Pancreas (tissue), 10 donors: ENCODE data around the gene UBE2K. TPM values are rescaled to one million over a fixed set of nuclear protein-coding genes. Genes with fewer than 3 reads are reported as not detected.

ENCODE experiments used
- ATAC-seq, 4 donors: fragments of 200-7000 bp; cut with Tn5 transposase; one replicate each; pipeline versions ENCODE4 v1.8.0 to v1.9.1; 2020; ENCODE audit warnings: mild to moderate bottlenecking in 4 of 4, moderate library complexity in 4 of 4
- DNase-seq, 6 donors: peaks; one replicate each; pipeline ENCODE4 v3.0.0-alpha.2; 2020
- FAIRE-seq: peaks from 2 replicates; lab custom pipeline; 2012; peaks lifted over from hg19 to GRCh38; lab: Jason Lieb, UNC
- H3K27ac ChIP-seq, 4 donors: fragments of 200-600 bp; sonication (generic); 1 replicate in 3 of 4; 2 replicates in 1 of 4; pipeline versions ENCODE4 v1.5.0 to v1.8.0; 2020
- H3K27me3 ChIP-seq, 4 donors: fragments of 200-600 bp; one replicate each; pipeline ENCODE4 v1.8.0; 2021
- H3K36me3 ChIP-seq, 3 donors: fragments of 200-600 bp; sonication (generic) in 1 of 3; one replicate each; pipeline versions ENCODE4 v1.5.0 to v1.8.0; 2020 to 2021
- H3K4me1 ChIP-seq, 3 donors: fragments of 200-600 bp; one replicate each; pipeline ENCODE4 v1.8.0; 2021
- H3K4me3 ChIP-seq, 4 donors: fragments of 200-600 bp; sonication (generic) in 2 of 4; one replicate each; pipeline versions ENCODE4 v1.5.0 to v1.8.0; 2020 to 2021
- H3K9me3 ChIP-seq, 4 donors: fragments of 200-600 bp; one replicate each; pipeline ENCODE4 v1.8.0; 2021
- WGBS, 2 donors: extraction: QIAGEN DNeasy Blood & Tissue Kit; methylation state at CpG; one replicate each; pipeline ENCODE4 v1.1.7; 2013; 5-methylcytosine and 5-hydroxymethylcytosine counted together
- intact Hi-C, 3 donors: fragments of 100-400 bp; cut with DNase I; formaldehyde crosslinking; loops; one replicate each; pipeline versions ENCODE4 v1.11.1 to v1.14.2; 2022
- polyA plus RNA-seq, 2 donors: library from polyadenylated mRNA; stranded (reverse); fragments of 200-250 nt; gene quantifications; one replicate each; pipeline ENCODE4 v1.2.3, GENCODE V29; 2013
- total RNA-seq, 6 donors: library from RNA; stranded (reverse); fragmentation: NEBNext Ultra II Directional in 4 of 6; extraction: Animal tissue kit (Norgen Biotek cat#: 25700) in 4 of 6; gene quantifications; one replicate each; pipeline versions ENCODE4 v1.2.1 to v1.2.4, GENCODE V29; 2021 to 2023
- TF ChIP-seq, protein P1 (sequence below), 4 donors: fragments of 200-600 bp; sonication (generic) in 3 of 4; IDR thresholded peaks; one replicate each; pipeline versions ENCODE4 v1.5.0 to v1.8.0; 2021; ENCODE audit warnings: antibody characterized with exemption in 4 of 4
- donor health status: healthy with polysubstance abuse.
- donor health status: DM: no; HTN: no; CAD: no; lungs with moderate emphysema.
- donor health status: DM: no; HTN: no; CAD: no.
- donor health status: control.
- donor health status: control.
- donor health status: Bipolar disorder and iron deficiency.
- donor health status: DM: yes; HTN: yes; CAD: no.
- donor health status: DM: no; HTN: no; CAD: no.
- donor health status: DM: no; HTN: no; CAD: no.
- donor health status: DM: yes; HTN: yes; CAD: no.

The UBE2K gene
- total and polyA plus RNA-seq, 8 donors, result 14.1 to 32.4 (median 19.3) TPM

- ATAC-seq, result no peak
- H3K9me3 ChIP-seq, result no peaks in the 10 kb centered on the region
- H3K27me3 ChIP-seq, result no peaks in the 10 kb centered on the region
- TF ChIP-seq, protein P1, sequence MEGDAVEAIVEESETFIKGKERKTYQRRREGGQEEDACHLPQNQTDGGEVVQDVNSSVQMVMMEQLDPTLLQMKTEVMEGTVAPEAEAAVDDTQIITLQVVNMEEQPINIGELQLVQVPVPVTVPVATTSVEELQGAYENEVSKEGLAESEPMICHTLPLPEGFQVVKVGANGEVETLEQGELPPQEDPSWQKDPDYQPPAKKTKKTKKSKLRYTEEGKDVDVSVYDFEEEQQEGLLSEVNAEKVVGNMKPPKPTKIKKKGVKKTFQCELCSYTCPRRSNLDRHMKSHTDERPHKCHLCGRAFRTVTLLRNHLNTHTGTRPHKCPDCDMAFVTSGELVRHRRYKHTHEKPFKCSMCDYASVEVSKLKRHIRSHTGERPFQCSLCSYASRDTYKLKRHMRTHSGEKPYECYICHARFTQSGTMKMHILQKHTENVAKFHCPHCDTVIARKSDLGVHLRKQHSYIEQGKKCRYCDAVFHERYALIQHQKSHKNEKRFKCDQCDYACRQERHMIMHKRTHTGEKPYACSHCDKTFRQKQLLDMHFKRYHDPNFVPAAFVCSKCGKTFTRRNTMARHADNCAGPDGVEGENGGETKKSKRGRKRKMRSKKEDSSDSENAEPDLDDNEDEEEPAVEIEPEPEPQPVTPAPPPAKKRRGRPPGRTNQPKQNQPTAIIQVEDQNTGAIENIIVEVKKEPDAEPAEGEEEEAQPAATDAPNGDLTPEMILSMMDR (IDR thresholded peaks at IDR 0.05), result no peak
- no peak for FAIRE-seq
- no peaks in the 10 kb centered on the region for H3K36me3 ChIP-seq
- no peak overlapping the region for H3K27ac ChIP-seq
- DNase-seq, result no peak
- intact Hi-C loops, result no loop called here
- WGBS, 2 donors, result 87 to 90% methylated on average over 5 of the region's 5 CpGs
- H3K4me1 ChIP-seq, result no peaks in the 10 kb centered on the region
- no peak overlapping the region for H3K4me3 ChIP-seq
Observed at GRCh38 chr4:39820186-39820585, 122.2 kb downstream of the UBE2K start.

GRCh38 chr4:39821951-39822350 lies 124.0 kb downstream of the UBE2K start:
- H3K4me3 ChIP-seq, result no peak overlapping the region
- TF ChIP-seq, protein P1 (IDR thresholded peaks at IDR 0.05), result no peak
- intact Hi-C loops, result no loop called here
- H3K27me3 ChIP-seq, result no peaks in the 10 kb centered on the region
- DNase-seq (peak in 1 of 6 donors; percentile 7), ATAC-seq (no peak), FAIRE-seq (no peak)
- H3K9me3 ChIP-seq, result no peaks in the 10 kb centered on the region
- H3K4me1 ChIP-seq, result no peaks in the 10 kb centered on the region
- no peaks in the 10 kb centered on the region for H3K36me3 ChIP-seq
- WGBS, 2 donors, result 95 to 97% methylated on average over 9 of the region's 9 CpGs
- no peak overlapping the region for H3K27ac ChIP-seq

DNA sequence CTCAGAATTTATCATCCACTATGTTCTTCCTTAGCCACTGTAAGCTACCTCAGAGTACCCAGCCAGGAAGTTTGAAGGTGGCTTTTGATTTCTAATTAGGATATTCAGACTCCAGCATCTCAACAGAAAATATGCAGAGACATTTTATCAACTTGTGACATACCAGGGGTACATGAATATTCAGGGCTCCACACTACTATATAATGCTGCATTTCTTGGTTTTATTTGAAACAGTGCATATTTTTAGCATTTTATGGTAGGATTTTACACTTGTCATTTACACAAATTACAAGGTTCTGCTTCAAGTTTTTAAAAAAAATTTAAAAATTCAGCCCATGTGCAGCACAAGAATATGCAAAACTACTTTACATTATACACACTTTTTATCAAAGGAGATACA lies 124.7 kb downstream of the UBE2K start:
- TF ChIP-seq, protein P1 (IDR thresholded peaks at IDR 0.05), result no peak
- no peak for DNase-seq
- FAIRE-seq, result no peak
- Histone ChIP-seq H3K4me3 (no peak overlapping the region), H3K27me3 (no peaks in the 10 kb centered on the region), H3K36me3 (no peaks in the 10 kb centered on the region), H3K4me1 (no peaks in the 10 kb centered on the region), H3K27ac (no peak overlapping the region), H3K9me3 (no peaks in the 10 kb centered on the region)
- intact Hi-C loops, result no loop called here
- no peak for ATAC-seq

GRCh38 chr4:39823191-39823590 lies 125.3 kb downstream of the UBE2K start:
- FAIRE-seq (no peak), DNase-seq (no peak), ATAC-seq (no peak)
- no peaks in the 10 kb centered on the region for H3K4me1 ChIP-seq
- H3K9me3 ChIP-seq, result no peaks in the 10 kb centered on the region
- H3K36me3 ChIP-seq, result no peaks in the 10 kb centered on the region
- no peak overlapping the region for H3K4me3 ChIP-seq
- TF ChIP-seq, protein P1 (IDR thresholded peaks at IDR 0.05), result no peak
- intact Hi-C loops, result no loop called here
- no peaks in the 10 kb centered on the region for H3K27me3 ChIP-seq
- H3K27ac ChIP-seq, result no peak overlapping the region
- 93 to 95% methylated on average over 2 of the region's 2 CpGs for WGBS, 2 donors

GRCh38 chr4:39825090-39825489 lies 127.2 kb downstream of the UBE2K start:
- H3K36me3 ChIP-seq, result peaks cover 0 to 4% (median 2%) of the 10 kb centered on the region in 3 donors
- H3K9me3 ChIP-seq, result no peaks in the 10 kb centered on the region
- no peaks in the 10 kb centered on the region for H3K4me1 ChIP-seq
- ATAC-seq, result no peak
- H3K27ac ChIP-seq, result no peak overlapping the region
- no peak overlapping the region for H3K4me3 ChIP-seq
- TF ChIP-seq, protein P1 (IDR thresholded peaks at IDR 0.05), result no peak
- WGBS, 2 donors, result 82 to 84% methylated on average over 3 of the region's 3 CpGs
- intact Hi-C loops, result loop anchor here in 1 of 3 donors (5.0 kb wide), 1 partner anchor 133 kb away; no protein-coding TSS in a partner anchor
- H3K27me3 ChIP-seq, result no peaks in the 10 kb centered on the region
- no peak for DNase-seq
- FAIRE-seq, result no peak
